Esophagus muscularis mucosa (tissue), 4 donors: ENCODE measurements around the gene PTOV1.

ENCODE experiments used
- CTCF ChIP-seq, 3 experiments: fragments of 200-600 bp in 2 of 3; fragments of 450-650 bp in 1 of 3; sonication (generic) in 2 of 3; IDR thresholded peaks; one replicate each; pipeline ENCODE4 v1.5.1; 2017 to 2019; ENCODE audit warnings: antibody characterized with exemption in 3 of 3, mild to moderate bottlenecking in 2 of 3, moderate library complexity in 1 of 3
- EP300 ChIP-seq: sonication (generic); formaldehyde crosslinking; IDR thresholded peaks from one replicate; pipeline ENCODE4 v1.6.1; 2017; ENCODE audit warnings: antibody characterized with exemption
- POLR2A ChIP-seq: fragments of 450-650 bp; IDR thresholded peaks from one replicate; pipeline ENCODE4 v1.6.1; 2017; ENCODE audit warnings: antibody characterized with exemption, moderate library complexity, mild to moderate bottlenecking, low read depth
- POLR2AphosphoS5 ChIP-seq, 2 donors: sonication (generic); formaldehyde crosslinking; IDR thresholded peaks; one replicate each; pipeline ENCODE4 v1.6.1; 2017; ENCODE audit warnings: antibody characterized with exemption in 2 of 2

- no peak for TF ChIP-seq CTCF (IDR thresholded peaks at IDR 0.05)
- TF ChIP-seq POLR2AphosphoS5 (IDR thresholded peaks at IDR 0.05) = no peak
- no peak for TF ChIP-seq POLR2A
- TF ChIP-seq EP300 = no peak
Observed at GRCh38 chr19:49884760-49885159, 33.8 kb downstream of the PTOV1 start.
